Lower lobe of right lung (tissue), 2 donors: ENCODE data around the gene MEP1B. TPM values are rescaled to one million over a fixed set of nuclear protein-coding genes. Genes with fewer than 3 reads are reported as not detected.
A peak's percentile ranks its signal among the peaks of the same experiment; 100 is the strongest.
"Not testable (repeated sequence)": the region's sequence is repeated elsewhere in the genome, so short reads cannot be mapped to it uniquely, and the experiment has no call there.

Experiments
- ATAC-seq, 2 donors: fragments of 200-7000 bp; cut with Tn5 transposase; one replicate each; pipeline ENCODE4 v1.9.1; 2020 to 2022; ENCODE audit warnings: mild to moderate bottlenecking in 2 of 2, moderate library complexity in 2 of 2
- DNase-seq: peaks from one replicate; pipeline ENCODE4 v3.0.0-alpha.2; 2020
- H3K27ac ChIP-seq: fragments of 200-600 bp; one replicate; pipeline ENCODE4 v1.8.0; 2022
- H3K27me3 ChIP-seq: fragments of 200-600 bp; one replicate; pipeline ENCODE4 v1.8.0; 2022; ENCODE audit warnings: low read depth
- H3K36me3 ChIP-seq: fragments of 200-600 bp; one replicate; pipeline ENCODE4 v1.8.0; 2022; ENCODE audit warnings: mild to moderate bottlenecking
- H3K4me1 ChIP-seq: fragments of 200-600 bp; one replicate; pipeline ENCODE4 v1.8.0; 2022
- H3K4me3 ChIP-seq: fragments of 200-600 bp; one replicate; pipeline ENCODE4 v1.8.0; 2022; ENCODE audit warnings: mild to moderate bottlenecking
- H3K9me3 ChIP-seq: fragments of 200-600 bp; one replicate; pipeline ENCODE4 v1.8.0; 2022
- intact Hi-C: fragments of 100-400 bp; cut with DNase I; formaldehyde crosslinking; loops from one replicate; pipeline ENCODE4 v1.11.0; 2022
- total RNA-seq: library from RNA; stranded (reverse); fragmentation: NEBNext Ultra II Directional; extraction: Animal tissue kit (Norgen Biotek cat#: 25700); gene quantifications from one replicate; pipeline ENCODE4 v1.2.1, GENCODE V29; 2021
- TF ChIP-seq, protein P1 (sequence below): fragments of 200-600 bp; IDR thresholded peaks from one replicate; pipeline ENCODE4 v1.8.0; 2022; ENCODE audit warnings: antibody characterized with exemption, mild to moderate bottlenecking
- donor health status: DM: no; HTN: yes; CAD: no; lungs with severe emphysema.

The MEP1B gene
- total RNA-seq, 1 donor from 2014 or later = not detected

DNA sequence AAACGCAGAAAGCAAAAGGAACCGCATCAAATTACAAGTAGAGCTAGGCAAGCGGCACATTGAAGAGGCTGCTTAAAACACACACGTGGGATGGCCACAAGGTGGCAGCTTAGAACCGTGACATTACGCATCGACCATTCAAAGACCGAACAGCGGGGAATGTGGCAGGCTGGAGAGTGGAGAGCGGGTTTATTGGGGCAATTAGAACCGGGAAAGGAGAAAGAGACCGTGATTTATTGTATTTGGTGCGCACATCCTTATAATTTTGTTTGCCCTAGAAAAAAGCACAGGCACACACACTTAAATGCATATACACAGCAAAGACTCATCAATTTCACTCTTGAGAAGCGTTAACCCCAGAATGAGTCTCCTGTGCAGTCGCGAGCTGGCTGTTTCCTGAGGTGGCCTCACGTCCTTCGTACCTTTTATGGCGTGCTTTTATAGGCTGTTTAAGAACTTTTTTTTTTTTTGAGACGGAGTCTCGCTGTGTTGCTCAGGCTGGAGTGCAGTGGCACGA, 31.7 kb upstream of the MEP1B start:
- ATAC-seq (peak; percentile 97 to 98), DNase-seq (peak; percentile 76)
- no peaks in the 10 kb centered on the region for H3K36me3 ChIP-seq
- no peaks in the 10 kb centered on the region for H3K9me3 ChIP-seq
- peak overlapping the region; percentile 38 for H3K4me3 ChIP-seq
- H3K4me1 ChIP-seq = peaks cover 6% of the 10 kb centered on the region
- no peaks in the 10 kb centered on the region for H3K27me3 ChIP-seq
- no peak overlapping the region for H3K27ac ChIP-seq
- TF ChIP-seq, protein P1, sequence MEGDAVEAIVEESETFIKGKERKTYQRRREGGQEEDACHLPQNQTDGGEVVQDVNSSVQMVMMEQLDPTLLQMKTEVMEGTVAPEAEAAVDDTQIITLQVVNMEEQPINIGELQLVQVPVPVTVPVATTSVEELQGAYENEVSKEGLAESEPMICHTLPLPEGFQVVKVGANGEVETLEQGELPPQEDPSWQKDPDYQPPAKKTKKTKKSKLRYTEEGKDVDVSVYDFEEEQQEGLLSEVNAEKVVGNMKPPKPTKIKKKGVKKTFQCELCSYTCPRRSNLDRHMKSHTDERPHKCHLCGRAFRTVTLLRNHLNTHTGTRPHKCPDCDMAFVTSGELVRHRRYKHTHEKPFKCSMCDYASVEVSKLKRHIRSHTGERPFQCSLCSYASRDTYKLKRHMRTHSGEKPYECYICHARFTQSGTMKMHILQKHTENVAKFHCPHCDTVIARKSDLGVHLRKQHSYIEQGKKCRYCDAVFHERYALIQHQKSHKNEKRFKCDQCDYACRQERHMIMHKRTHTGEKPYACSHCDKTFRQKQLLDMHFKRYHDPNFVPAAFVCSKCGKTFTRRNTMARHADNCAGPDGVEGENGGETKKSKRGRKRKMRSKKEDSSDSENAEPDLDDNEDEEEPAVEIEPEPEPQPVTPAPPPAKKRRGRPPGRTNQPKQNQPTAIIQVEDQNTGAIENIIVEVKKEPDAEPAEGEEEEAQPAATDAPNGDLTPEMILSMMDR = peak; percentile 79
- intact Hi-C loops = loop anchor here (5.0 kb wide), 1 partner anchor 394 kb away; no protein-coding TSS in a partner anchor

- intact Hi-C loops = loop anchor here (5.0 kb wide), 1 partner anchor 394 kb away; no protein-coding TSS in a partner anchor
- not testable (repeated sequence) for H3K9me3 ChIP-seq, H3K27me3 ChIP-seq, H3K27ac ChIP-seq, H3K36me3 ChIP-seq, DNase-seq, H3K4me1 ChIP-seq
- ATAC-seq = peak in 1 of 2 donors; percentile 23
- H3K4me3 ChIP-seq = peak overlapping the region; percentile 38
These were observed 31.2 kb upstream of the MEP1B start for GRCh38 chr18:32158631-32159030.

GRCh38 chr18:32160547-32160946, 29.3 kb upstream of the MEP1B start:
- H3K27me3 ChIP-seq = no peaks in the 10 kb centered on the region
- intact Hi-C loops = no loop called here
- no peak for ATAC-seq
- TF ChIP-seq, protein P1 = no peak
- H3K4me1 ChIP-seq = peaks cover 6% of the 10 kb centered on the region
- no peaks in the 10 kb centered on the region for H3K9me3 ChIP-seq
- no peak overlapping the region for H3K27ac ChIP-seq
- no peaks in the 10 kb centered on the region for H3K36me3 ChIP-seq
- H3K4me3 ChIP-seq = no peak overlapping the region
- no peak for DNase-seq

GRCh38 chr18:32167980-32168730, 21.7 kb upstream of the MEP1B start:
- H3K9me3 ChIP-seq = no peaks in the 10 kb centered on the region
- H3K27ac ChIP-seq = no peak overlapping the region
- no peaks in the 10 kb centered on the region for H3K27me3 ChIP-seq
- H3K4me3 ChIP-seq = no peak overlapping the region
- TF ChIP-seq, protein P1 = no peak
- intact Hi-C loops = no loop called here
- H3K36me3 ChIP-seq = no peaks in the 10 kb centered on the region
- H3K4me1 ChIP-seq = no peaks in the 10 kb centered on the region
- no peak for DNase-seq
- no peak for ATAC-seq

GRCh38 chr18:32173654-32174053, 16.2 kb upstream of the MEP1B start:
- Histone ChIP-seq H3K9me3 (no peaks in the 10 kb centered on the region), H3K27ac (no peak overlapping the region), H3K27me3 (no peaks in the 10 kb centered on the region), H3K4me3 (no peak overlapping the region), H3K4me1 (no peaks in the 10 kb centered on the region), H3K36me3 (no peaks in the 10 kb centered on the region)
- DNase-seq (no peak), ATAC-seq (no peak)
- intact Hi-C loops = no loop called here
- TF ChIP-seq, protein P1 = no peak

DNA sequence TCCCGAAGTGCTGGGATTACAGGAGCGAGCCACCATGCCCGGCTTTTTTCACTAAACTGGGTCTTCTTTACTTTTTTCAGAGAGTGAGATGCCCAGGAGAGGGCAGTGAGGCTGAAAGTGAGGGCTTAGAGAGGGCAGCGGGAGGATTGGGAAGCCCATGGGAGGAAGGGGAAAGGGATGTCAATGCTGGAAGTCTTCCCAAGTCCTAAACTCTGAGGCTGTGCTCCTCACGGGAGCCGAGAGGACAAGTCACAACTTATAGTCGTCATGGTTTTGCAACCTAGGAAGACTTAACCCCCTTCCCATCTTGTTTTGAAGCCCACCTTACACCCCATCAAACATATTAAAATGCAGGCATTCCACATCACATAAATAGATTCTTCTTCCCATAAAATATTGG, 15.1 kb upstream of the MEP1B start:
- Histone ChIP-seq H3K4me3 (no peak overlapping the region), H3K27ac (no peak overlapping the region), H3K27me3 (no peaks in the 10 kb centered on the region), H3K9me3 (no peaks in the 10 kb centered on the region), H3K4me1 (no peaks in the 10 kb centered on the region), H3K36me3 (no peaks in the 10 kb centered on the region)
- DNase-seq (no peak), ATAC-seq (no peak)
- intact Hi-C loops = no loop called here
- TF ChIP-seq, protein P1 = no peak
